HG02884 (cell line): ENCODE results near the gene VARS2.
"Not testable (repeated sequence)": the region's sequence is repeated elsewhere in the genome, so short reads cannot be mapped to it uniquely, and the experiment has no call there.

ENCODE experiments used
- ATAC-seq: cut with Tn5 transposase; IDR thresholded peaks from one replicate; pipeline ENCODE4 v1.9.1; 2021; ENCODE audit warnings: mild to moderate bottlenecking, moderate library complexity; ENCODE audit not compliant: unreplicated experiment

The VARS2 gene

GRCh38 chr6:30927080-30927479 is 13.0 kb downstream of the VARS2 start:
- ATAC-seq, result not testable (repeated sequence)

GRCh38 chr6:30928677-30929076 is 14.6 kb downstream of the VARS2 start:
- ATAC-seq, result no peak

- no peak for ATAC-seq
Observed at GRCh38 chr6:30930506-30930905, 16.5 kb downstream of the VARS2 start.

DNA sequence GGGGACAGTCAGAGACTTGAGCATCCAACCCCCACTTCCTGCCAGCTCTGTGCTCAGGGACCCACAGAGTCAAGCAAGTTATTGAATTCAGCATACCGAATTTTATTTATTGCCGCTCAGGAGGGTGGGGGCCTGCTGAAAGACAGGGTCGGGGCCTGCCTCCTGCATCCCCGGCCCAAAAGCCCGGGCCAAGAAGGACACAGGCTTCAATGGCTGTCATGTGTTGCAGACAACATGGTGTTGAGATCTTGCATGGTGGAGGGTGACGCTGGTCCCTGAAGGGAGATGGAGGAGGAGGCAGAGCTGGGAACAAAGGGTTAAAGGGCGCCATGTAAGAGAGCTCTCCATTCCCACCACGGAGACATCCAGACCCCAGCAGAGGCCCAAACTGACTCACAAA is 17.2 kb downstream of the VARS2 start:
- no peak for ATAC-seq

DNA sequence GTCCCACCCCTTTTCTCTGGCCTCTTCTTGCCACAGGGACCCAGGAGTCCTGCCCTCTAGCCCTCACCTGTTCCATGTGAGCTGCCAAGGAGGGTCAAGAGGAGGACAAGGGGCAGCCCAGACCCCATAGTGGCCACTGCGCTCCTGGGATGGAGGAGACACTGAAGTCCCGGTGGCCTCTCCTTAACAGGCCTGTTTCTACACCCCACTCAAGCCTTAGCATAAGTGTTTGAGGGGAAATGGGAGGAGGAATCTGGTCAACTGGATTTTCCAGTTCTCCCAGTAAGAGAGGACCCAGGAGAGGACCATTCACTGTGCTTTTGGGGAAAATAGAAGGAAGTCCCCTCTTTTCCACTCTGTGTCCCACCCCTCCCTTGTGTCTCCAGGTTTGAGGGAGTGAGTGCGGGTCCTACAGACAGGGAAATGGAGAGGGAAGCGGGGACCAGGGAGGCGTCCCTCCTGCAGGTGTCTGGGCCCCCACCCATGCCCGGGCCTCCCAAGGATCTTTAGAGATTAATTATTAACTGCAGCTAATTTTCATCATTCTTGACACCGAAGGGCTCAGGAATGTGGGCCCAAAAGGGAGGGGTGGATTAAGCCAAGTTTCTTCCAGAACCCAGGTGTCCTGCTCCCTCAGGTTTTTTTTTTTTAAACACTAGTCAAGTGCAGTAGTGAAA is 18.1 kb downstream of the VARS2 start, which contains the start of gene SFTA2:
TSS of gene SFTA2 (minus strand) at position 202 of the 677 bp plus-strand sequence. CDS start at position 128, 74 bp downstream.
- no peak for ATAC-seq

DNA sequence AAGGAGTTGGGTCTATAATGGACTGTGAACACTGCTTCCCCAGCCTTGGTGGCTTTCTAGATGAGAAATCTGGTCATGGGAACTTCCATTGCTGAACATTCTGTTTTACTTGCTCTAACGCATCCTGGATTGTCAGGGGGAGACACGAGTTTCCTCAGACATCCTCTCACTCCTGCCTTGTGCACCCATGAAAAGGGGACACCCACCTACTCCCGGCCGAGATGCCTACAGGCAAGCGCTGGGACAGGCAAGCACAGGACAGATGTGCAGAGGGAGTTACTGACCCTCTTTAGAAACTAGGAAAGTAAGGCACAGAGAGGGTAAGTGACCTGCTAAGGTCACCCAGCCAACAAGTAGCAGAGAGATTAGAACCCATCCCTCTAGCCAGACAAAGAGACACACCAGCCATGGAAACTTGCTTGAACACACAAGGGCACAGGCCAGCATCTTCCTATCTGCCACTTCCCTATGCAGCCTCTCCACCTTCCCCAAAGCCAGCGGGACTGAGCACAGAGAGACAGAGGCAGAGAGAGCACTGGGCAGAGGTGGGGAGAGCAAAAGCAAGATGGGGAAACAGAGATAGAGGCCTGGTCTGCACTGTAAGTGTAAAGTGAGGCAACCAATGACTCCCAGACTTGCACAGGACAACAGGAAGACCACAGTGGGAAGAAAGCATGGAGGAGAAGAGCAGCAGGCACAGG is 18.8 kb downstream of the VARS2 start:
- no peak for ATAC-seq

DNA sequence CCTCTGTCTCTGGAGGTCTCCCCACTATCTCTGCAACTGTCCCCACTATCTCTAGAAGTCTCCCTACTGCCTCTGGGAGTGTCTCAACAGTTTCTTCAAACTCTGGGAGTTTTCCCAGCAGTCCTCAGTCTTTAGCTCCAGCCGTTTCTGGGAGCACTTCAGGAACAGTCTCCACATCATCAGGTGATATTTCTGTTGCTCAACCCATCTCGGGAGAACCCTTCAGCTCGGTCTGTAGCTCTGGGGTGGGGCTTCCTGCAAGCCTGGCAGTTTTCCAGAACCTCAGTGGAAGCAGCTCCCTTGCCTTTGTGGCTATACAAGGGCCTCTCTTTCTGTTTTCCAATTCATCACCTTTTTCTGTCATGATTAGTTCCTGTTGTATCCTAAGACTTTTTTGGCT is 21.0 kb downstream of the VARS2 start:
- no peak for ATAC-seq

DNA sequence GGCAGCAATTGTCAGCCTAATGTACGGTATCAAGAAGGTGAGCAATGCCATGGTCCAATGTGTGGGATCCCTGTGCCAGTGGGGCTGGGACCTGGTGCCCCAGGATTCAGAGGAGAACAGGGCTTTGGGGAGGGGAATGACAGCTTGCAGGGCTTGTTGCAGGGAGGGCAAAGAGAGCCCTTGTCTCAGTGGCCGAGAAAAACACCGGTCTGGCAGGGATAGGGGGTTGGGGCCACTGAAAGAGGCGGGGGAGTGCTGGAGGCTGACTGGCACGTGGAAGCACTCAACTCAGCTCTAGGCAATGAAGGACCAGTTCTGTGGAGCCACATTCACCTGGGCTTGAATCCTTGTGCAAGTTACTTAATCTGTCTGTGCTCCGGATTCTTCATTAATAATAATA is 23.2 kb downstream of the VARS2 start:
- ATAC-seq, result no peak

DNA sequence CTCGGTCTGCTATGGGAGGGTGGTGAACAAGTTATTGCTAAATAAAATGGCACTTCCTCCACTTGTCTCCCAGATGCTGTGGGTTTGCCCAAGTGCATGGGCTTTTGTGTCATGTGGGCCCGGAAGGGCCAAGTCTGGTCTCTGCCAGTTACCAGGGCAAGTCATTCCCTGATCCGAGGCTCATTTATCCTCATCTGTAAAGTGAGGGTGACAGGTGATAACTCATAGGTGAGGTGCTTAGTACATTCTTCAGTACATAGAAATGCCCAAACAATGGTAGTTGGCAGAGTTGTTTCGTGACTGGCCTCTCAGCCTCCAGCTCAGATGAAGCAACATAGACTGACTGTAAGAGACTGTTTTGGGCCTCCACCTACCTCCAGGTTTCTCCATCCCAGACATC is 24.7 kb downstream of the VARS2 start:
- no peak for ATAC-seq

DNA sequence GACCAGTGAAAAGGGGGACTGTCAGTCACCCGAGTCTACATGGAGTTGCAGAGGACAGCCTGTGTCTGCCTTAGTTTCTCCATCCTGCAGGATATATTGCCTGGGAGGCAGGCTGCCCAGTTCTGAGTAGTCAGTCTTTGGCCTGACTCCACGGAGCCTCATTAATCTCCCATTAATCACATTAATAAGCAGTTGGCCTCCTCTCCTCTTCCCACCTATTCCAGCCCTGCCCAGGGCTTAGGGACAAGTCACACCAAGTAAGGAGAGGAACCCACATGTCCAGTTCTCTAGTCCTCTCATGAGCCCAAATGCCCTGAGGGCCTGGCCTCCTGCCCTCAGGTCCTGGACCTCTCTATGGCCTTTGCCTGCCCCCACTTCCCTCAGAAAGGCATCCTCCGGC is 25.4 kb downstream of the VARS2 start:
- no peak for ATAC-seq

GRCh38 chr6:30940361-30940986 is 26.4 kb downstream of the VARS2 start, which contains the start of gene MUCL3:
MUCL3 (plus strand) TSS chr6:30940973; CDS start chr6:30941000, 27 bp downstream.
- no peak for ATAC-seq

DNA sequence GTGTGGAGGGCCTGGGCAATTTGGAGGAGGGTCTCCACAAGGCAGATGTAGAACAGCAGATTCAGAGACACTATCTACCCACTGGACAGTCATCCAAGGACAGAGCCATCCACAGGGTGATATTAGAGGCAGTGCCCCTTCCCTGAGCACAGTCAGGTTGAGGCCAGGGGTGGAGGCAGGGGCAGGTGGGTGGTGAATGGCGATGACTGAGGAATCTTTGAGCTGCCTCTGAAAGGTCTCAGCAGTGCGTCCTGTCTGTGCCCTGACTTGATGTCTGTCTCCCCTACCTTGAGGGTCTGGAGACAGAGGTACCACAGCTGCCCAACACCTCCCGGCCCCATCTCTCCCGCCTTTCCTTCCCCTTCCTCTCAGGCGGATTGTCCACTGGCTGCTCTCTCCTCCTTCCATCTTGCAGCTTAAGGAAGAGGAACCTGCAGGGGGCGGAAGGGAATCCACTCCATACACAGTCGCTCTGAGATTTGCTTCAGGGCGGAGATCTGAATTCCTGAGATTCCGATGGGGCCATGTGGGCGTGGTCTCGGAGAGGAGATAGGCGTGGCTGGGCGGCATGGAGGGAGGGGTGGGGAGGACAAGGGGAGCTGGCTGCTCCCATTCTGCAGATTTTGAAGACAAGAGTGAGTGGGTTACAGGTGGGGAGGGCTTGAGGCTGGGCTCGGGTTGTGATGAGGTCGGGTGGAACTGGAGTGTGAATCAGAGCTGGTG is 28.5 kb downstream of the VARS2 start:
- no peak for ATAC-seq

DNA sequence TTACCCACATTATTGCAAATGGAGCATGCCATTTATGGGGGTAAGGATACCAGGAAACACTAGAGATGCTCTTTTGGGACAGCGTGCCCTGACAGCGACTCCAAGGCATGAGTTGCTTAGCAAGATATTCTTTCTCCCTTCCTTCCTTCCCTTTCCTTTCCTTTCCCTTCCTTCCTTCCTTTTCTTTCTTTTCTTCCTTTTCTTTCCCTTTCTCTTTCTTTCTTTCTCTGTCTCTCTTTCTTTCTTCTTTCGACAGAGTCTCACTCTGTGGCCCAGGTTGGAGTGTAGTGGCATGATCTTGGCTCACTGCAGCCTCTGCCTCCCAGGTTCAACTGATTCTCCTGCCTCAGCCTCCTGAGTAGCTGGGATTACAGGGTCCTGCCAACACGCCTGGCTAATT is 30.0 kb downstream of the VARS2 start:
- no peak for ATAC-seq

DNA sequence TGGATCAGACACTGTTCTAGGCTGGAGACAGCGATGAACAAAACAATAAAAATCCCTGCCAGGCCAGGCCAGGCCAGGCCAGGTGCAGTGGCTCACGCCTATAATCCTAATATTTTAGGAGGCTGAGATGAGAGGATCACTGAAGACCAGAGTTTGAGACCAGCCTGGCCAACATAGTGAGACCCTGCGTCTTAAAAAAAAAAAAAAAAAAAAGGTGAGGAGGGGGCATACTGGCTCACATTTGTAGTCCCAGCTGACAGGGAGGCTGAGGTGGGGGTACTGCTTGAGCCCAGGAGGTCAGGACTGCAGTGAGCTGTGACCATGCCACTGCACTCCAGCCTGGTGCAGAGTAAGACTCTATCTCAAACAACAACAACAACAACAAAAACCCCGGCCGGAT is 31.2 kb downstream of the VARS2 start:
- no peak for ATAC-seq

DNA sequence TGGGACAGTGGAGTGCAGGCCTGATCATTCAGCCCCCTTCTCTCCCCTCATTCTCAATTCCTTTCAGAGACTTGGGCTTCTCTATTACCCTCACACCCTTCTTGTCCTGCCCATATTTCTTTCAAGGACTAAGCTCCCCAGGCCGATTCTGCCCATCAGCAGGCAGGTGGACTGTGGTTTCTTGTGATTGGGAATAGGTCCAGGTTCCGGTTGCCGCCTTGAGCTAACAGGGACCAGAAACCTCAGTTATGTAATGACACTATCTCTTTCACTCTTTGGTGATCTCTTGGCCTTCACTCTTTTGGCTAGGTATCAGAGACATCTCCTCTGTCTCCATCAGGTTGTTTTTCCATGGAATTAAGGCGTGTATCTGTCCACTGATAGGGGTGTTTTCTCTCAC is 33.2 kb downstream of the VARS2 start:
- no peak for ATAC-seq

- no peak for ATAC-seq
Observed at GRCh38 chr6:30948811-30949210, 34.8 kb downstream of the VARS2 start.

GRCh38 chr6:30951907-30952469 is 38.0 kb downstream of the VARS2 start:
- ATAC-seq, result no peak

DNA sequence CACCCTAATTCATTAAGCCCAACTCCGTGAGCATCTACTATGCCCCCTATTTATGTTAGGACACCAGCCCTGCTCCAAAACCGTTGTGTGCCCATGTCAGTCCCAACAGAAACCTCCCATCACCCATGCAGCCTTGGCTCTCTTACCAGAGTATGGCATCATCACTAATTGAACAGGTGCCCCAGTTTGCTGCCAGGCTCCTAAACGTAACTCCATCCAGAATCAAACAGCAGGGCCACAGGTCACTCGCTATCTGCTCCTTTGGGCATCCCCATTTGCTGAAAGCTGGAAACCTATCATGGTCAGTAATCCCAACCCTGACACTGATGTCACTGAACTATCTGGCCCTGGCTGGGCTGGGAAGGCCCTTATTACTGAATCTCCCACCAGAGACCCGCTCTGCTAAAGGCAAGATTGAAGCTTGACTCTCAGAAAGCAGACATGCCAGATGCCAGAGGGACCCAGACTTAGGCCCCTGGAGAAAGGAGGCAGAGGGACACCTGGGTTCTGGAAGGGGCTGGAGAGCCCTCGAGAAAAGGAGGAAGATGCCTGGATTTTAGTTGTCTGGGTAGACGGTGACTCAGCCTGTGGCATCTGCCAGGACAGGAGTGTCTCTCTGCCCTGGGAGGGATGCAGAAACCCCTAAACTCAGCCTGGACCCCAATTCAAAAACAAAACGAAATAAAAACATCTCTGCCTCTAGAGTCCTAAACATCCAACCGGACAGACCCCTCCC is 40.8 kb downstream of the VARS2 start:
- no peak for ATAC-seq

DNA sequence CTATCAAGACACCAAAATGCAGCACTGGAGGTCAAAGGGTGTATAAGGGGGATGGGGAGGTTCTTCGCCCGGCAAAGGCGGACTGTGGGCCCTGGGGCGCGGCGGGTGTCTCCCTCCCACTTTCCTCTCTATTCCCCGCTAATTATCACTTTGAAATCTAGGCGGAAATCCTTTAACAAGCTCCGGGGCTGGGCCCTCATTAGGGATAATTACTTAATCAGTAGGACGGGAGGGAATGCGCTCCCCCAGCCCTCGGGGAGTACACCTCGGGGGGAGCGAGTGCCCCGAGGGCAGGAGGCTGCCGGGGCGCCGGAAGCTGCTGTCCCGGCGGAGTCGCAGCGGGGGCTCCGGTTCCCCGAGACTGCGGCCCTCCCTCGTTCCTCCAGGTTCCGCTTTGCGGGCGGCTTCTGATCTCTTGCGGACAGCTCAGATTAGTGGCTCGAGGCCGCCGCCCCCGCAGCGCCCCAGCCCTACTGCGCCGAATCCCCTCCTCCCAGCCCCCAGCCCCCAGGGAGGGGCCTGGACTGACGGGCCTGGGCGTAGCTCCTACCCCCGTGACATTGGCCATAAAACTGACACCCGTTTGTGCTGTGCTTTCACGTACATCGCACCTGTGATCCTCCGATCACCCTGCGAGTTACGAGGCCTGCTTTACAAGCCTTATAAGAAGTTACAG is 41.5 kb downstream of the VARS2 start:
- no peak for ATAC-seq

DNA sequence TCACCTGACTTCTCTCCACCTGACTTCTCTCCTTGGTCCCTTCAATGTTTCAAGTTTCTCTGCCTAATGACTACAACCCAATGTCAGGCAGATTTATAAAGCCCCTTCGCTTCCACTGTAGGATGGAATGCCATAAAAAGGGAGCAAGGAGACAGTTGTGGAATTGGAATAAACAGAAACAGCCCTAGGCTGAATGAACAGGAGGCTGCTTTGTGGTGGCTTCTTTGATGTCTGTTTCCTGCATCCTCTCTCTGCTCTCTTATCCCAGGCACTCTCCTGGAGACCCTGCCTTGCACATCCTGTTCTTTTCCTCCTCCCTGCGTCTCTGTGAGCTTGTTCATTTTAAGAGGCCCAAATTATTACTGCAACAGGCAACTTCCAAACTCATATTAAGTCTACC is 43.7 kb downstream of the VARS2 start:
- ATAC-seq, result no peak
